Measurements from ENCODE around the gene MICAL2.

The MICAL2 gene

DNA sequence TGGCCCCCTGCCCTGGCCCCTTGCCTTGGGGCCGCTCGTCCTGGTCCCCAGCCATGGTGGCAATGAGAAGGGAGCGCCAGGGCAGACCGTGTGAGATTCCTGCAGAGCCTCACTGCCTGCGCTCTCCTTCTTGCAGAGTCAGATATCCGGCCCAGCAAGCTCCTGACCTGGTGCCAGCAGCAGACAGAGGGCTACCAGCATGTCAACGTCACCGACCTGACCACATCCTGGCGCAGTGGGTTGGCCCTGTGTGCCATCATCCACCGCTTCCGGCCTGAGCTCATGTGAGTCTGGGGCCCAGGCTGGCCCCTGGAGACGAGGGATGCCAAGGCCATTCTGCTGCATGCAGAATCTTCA lies 114.1 kb downstream of the MICAL2 start:
- no peak overlapping the region for H3K27ac ChIP-seq (ENCODE audit: extremely low read depth, low read depth, low read length)
- no peaks in the 10 kb centered on the region for H3K9me3 ChIP-seq (ENCODE audit: control insufficient read depth, insufficient read depth, low read depth, low read length)
- H3K4me3 ChIP-seq (ENCODE audit: low read depth, low read length): no peak overlapping the region
- TF ChIP-seq GLI4 (tag by site-specific recombination; IDR thresholded peaks at IDR 0.05): no peak
- peak; percentile 90 for TF ChIP-seq ZIC2 (tag by site-specific recombination; IDR thresholded peaks at IDR 0.05)
- ChIA-PET CTCF (interaction anchor here (1.6 to 1.9 kb wide), 2 partner anchors 11 to 13 kb away, joined by 6 read pairs; no protein-coding TSS in a partner anchor), POLR2A (no interaction called here)
- H3K4me1 ChIP-seq (ENCODE audit: control insufficient read depth, insufficient read depth, low read length): no peaks in the 10 kb centered on the region; the same call in 1 of the 2 replicates
- peaks cover 0 to 18% of the 10 kb centered on the region in 2 experiments; a peak in 1 of 3 replicates for H3K36me3 ChIP-seq (ENCODE audit: control insufficient read depth in 2 of 2, insufficient read depth in 1 of 2, low read length in 2 of 2)

DNA sequence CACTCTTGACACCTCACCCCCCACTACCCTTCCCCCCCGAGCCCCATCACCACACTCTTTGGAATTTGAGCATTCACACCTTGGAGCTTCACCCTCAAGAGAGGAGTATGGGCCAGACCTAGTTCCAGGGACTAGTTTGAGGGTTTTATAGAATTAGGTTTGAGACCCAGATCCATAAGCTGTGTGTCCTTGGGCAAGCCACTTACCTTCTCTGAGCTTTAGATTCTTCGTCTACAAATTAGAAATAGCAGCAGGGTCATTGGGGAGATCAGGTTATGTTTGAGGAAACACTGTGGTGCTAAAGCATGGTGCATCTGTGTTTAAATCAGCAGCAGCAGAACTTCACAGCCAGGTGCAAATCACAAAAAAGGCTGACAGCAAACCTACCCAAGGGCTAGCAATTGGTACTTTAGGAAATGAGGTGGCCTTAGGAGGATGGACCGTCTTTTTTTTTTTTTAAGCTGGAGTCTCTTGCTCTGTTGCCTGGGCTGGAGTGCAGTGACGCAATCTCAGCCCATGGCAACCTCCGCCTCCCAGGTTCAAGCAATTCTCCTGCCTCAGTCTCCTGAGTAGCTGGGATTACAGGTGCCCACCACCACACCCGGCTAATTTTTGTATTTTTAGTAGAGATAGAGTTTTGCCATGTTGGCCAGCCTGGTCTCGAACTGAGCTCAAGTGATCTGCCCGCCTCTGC lies 114.8 kb downstream of the MICAL2 start:
- H3K9me3 ChIP-seq (ENCODE audit: control insufficient read depth, insufficient read depth, low read depth, low read length): no peaks in the 10 kb centered on the region
- H3K4me3 ChIP-seq (ENCODE audit: low read depth, low read length): no peak overlapping the region
- TF ChIP-seq, protein P1, sequence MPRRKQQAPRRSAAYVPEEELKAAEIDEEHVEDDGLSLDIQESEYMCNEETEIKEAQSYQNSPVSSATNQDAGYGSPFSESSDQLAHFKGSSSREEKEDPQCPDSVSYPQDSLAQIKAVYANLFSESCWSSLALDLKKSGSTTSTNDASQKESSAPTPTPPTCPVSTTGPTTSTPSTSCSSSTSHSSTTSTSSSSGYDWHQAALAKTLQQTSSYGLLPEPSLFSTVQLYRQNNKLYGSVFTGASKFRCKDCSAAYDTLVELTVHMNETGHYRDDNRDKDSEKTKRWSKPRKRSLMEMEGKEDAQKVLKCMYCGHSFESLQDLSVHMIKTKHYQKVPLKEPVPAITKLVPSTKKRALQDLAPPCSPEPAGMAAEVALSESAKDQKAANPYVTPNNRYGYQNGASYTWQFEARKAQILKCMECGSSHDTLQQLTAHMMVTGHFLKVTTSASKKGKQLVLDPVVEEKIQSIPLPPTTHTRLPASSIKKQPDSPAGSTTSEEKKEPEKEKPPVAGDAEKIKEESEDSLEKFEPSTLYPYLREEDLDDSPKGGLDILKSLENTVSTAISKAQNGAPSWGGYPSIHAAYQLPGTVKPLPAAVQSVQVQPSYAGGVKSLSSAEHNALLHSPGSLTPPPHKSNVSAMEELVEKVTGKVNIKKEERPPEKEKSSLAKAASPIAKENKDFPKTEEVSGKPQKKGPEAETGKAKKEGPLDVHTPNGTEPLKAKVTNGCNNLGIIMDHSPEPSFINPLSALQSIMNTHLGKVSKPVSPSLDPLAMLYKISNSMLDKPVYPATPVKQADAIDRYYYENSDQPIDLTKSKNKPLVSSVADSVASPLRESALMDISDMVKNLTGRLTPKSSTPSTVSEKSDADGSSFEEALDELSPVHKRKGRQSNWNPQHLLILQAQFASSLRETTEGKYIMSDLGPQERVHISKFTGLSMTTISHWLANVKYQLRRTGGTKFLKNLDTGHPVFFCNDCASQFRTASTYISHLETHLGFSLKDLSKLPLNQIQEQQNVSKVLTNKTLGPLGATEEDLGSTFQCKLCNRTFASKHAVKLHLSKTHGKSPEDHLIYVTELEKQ (tag by site-specific recombination; IDR thresholded peaks at IDR 0.05; ENCODE audit: borderline replicate concordance): no peak
- TF ChIP-seq, protein P2, sequence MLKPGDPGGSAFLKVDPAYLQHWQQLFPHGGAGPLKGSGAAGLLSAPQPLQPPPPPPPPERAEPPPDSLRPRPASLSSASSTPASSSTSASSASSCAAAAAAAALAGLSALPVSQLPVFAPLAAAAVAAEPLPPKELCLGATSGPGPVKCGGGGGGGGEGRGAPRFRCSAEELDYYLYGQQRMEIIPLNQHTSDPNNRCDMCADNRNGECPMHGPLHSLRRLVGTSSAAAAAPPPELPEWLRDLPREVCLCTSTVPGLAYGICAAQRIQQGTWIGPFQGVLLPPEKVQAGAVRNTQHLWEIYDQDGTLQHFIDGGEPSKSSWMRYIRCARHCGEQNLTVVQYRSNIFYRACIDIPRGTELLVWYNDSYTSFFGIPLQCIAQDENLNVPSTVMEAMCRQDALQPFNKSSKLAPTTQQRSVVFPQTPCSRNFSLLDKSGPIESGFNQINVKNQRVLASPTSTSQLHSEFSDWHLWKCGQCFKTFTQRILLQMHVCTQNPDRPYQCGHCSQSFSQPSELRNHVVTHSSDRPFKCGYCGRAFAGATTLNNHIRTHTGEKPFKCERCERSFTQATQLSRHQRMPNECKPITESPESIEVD (tag by site-specific recombination; IDR thresholded peaks at IDR 0.05): no peak
- TF ChIP-seq BCL11B (tag by site-specific recombination; IDR thresholded peaks at IDR 0.05; ENCODE audit: low read depth) (no peak), ZBTB17 (tag by site-specific recombination; IDR thresholded peaks at IDR 0.05) (no peak), ZNF585B (tag by site-specific recombination; IDR thresholded peaks at IDR 0.05) (no peak), ZNF521 (tag by site-specific recombination; IDR thresholded peaks at IDR 0.05) (no peak)
- TF ChIP-seq, protein P3, sequence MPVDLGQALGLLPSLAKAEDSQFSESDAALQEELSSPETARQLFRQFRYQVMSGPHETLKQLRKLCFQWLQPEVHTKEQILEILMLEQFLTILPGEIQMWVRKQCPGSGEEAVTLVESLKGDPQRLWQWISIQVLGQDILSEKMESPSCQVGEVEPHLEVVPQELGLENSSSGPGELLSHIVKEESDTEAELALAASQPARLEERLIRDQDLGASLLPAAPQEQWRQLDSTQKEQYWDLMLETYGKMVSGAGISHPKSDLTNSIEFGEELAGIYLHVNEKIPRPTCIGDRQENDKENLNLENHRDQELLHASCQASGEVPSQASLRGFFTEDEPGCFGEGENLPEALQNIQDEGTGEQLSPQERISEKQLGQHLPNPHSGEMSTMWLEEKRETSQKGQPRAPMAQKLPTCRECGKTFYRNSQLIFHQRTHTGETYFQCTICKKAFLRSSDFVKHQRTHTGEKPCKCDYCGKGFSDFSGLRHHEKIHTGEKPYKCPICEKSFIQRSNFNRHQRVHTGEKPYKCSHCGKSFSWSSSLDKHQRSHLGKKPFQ (tag by site-specific recombination; IDR thresholded peaks at IDR 0.05): no peak
- no peaks in the 10 kb centered on the region for H3K4me1 ChIP-seq (ENCODE audit: control insufficient read depth, insufficient read depth, low read length)
- ChIA-PET POLR2A (no interaction called here), CTCF (interaction anchor here (0.6 to 1.9 kb wide), 3 partner anchors 10 to 68 kb away, joined by 3 to 6 read pairs (median 6); no protein-coding TSS in a partner anchor)
- peaks cover 0 to 24% of the 10 kb centered on the region in 2 experiments; a peak in 1 of 3 replicates for H3K36me3 ChIP-seq (ENCODE audit: control insufficient read depth in 2 of 2, insufficient read depth in 1 of 2, low read length in 2 of 2)
- no peak overlapping the region for H3K27ac ChIP-seq (ENCODE audit: extremely low read depth, low read depth, low read length)

DNA sequence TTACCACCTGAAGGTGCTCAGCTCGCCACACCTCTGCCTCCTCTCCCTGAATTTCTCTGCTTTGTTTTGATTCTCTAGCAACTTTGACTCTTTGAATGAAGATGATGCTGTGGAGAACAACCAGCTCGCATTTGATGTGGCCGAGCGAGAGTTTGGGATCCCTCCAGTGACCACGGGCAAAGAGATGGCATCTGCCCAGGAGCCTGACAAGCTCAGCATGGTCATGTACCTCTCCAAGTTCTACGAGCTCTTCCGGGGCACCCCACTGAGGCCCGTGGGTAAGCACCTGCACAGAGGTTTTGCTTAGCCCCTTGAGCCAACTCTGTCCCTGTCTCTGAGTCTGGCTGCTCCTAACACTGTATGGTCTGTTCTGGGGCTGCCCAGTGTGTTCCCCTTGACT lies 115.7 kb downstream of the MICAL2 start:
- ChIA-PET CTCF (interaction anchor here (0.6 to 1.9 kb wide), 4 partner anchors 9 to 148 kb away, joined by 3 to 6 read pairs (median 4); no protein-coding TSS in a partner anchor), POLR2A (no interaction called here)
- Histone ChIP-seq H3K9me3 (ENCODE audit: control insufficient read depth, insufficient read depth, low read depth, low read length) (no peaks in the 10 kb centered on the region), H3K36me3 (ENCODE audit: control insufficient read depth in 2 of 2, insufficient read depth in 1 of 2, low read length in 2 of 2) (peaks cover 0 to 27% of the 10 kb centered on the region in 2 experiments; a peak in 1 of 3 replicates), H3K4me3 (ENCODE audit: low read depth, low read length) (no peak overlapping the region), H3K4me1 (ENCODE audit: control insufficient read depth, insufficient read depth, low read length) (no peaks in the 10 kb centered on the region), H3K27ac (ENCODE audit: extremely low read depth, low read depth, low read length) (no peak overlapping the region)
- TF ChIP-seq ZNF514 (tag by site-specific recombination; IDR thresholded peaks at IDR 0.05) (no peak), ZNF391 (tag by site-specific recombination; IDR thresholded peaks at IDR 0.05; ENCODE audit: borderline replicate concordance, low read depth) (no peak), TCF7L2 (IDR thresholded peaks at IDR 0.05; ENCODE audit: borderline replicate concordance, low read depth, low read length) (no peak), KLF7 (tag by site-specific recombination; IDR thresholded peaks at IDR 0.05; ENCODE audit: borderline replicate concordance) (no peak), YY1 (tag by site-specific recombination; IDR thresholded peaks at IDR 0.05) (no peak), GLIS1 (tag by site-specific recombination; IDR thresholded peaks at IDR 0.05) (no peak)
- TF ChIP-seq, protein P4, sequence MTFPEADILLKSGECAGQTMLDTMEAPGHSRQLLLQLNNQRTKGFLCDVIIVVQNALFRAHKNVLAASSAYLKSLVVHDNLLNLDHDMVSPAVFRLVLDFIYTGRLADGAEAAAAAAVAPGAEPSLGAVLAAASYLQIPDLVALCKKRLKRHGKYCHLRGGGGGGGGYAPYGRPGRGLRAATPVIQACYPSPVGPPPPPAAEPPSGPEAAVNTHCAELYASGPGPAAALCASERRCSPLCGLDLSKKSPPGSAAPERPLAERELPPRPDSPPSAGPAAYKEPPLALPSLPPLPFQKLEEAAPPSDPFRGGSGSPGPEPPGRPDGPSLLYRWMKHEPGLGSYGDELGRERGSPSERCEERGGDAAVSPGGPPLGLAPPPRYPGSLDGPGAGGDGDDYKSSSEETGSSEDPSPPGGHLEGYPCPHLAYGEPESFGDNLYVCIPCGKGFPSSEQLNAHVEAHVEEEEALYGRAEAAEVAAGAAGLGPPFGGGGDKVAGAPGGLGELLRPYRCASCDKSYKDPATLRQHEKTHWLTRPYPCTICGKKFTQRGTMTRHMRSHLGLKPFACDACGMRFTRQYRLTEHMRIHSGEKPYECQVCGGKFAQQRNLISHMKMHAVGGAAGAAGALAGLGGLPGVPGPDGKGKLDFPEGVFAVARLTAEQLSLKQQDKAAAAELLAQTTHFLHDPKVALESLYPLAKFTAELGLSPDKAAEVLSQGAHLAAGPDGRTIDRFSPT (tag by site-specific recombination; IDR thresholded peaks at IDR 0.05): no peak
- TF ChIP-seq, protein P5, sequence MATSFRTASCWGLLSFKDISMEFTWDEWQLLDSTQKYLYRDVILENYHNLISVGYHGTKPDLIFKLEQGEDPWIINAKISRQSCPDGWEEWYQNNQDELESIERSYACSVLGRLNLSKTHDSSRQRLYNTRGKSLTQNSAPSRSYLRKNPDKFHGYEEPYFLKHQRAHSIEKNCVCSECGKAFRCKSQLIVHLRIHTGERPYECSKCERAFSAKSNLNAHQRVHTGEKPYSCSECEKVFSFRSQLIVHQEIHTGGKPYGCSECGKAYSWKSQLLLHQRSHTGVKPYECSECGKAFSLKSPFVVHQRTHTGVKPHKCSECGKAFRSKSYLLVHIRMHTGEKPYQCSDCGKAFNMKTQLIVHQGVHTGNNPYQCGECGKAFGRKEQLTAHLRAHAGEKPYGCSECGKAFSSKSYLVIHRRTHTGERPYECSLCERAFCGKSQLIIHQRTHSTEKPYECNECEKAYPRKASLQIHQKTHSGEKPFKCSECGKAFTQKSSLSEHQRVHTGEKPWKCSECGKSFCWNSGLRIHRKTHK (tag by site-specific recombination; IDR thresholded peaks at IDR 0.05): no peak
- TF ChIP-seq, protein P6, sequence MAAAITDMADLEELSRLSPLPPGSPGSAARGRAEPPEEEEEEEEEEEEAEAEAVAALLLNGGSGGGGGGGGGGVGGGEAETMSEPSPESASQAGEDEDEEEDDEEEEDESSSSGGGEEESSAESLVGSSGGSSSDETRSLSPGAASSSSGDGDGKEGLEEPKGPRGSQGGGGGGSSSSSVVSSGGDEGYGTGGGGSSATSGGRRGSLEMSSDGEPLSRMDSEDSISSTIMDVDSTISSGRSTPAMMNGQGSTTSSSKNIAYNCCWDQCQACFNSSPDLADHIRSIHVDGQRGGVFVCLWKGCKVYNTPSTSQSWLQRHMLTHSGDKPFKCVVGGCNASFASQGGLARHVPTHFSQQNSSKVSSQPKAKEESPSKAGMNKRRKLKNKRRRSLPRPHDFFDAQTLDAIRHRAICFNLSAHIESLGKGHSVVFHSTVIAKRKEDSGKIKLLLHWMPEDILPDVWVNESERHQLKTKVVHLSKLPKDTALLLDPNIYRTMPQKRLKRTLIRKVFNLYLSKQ (tag by site-specific recombination; IDR thresholded peaks at IDR 0.05; ENCODE audit: borderline replicate concordance): no peak

Measured in HEK293 (cell line).